Measurements from ENCODE around the gene MS4A10.

MS4A10 gene

GRCh38 chr11:60765355-60765754, 19.8 kb upstream of the MS4A10 start:
- Histone ChIP-seq H3K4me3 (ENCODE audit: low read length in 2 of 2) (no peak overlapping the region), H3K9ac (ENCODE audit: low read length in 2 of 2) (no peak overlapping the region), H3K27me3 (ENCODE audit: control insufficient read depth in 1 of 2, insufficient read depth in 2 of 2, low read length in 2 of 2) (peaks cover 16 to 20% of the 10 kb centered on the region in 2 donors), H3K36me3 (ENCODE audit: control insufficient read depth in 2 of 2, insufficient read depth in 2 of 2, low read length in 2 of 2) (no peaks in the 10 kb centered on the region), H3K27ac (ENCODE audit: low read length) (no peak overlapping the region), H3K9me3 (ENCODE audit: control insufficient read depth in 2 of 2, low read length in 2 of 2) (no peaks in the 10 kb centered on the region), H3K4me1 (ENCODE audit: control insufficient read depth, insufficient read depth, low read length) (no peaks in the 10 kb centered on the region)

DNA sequence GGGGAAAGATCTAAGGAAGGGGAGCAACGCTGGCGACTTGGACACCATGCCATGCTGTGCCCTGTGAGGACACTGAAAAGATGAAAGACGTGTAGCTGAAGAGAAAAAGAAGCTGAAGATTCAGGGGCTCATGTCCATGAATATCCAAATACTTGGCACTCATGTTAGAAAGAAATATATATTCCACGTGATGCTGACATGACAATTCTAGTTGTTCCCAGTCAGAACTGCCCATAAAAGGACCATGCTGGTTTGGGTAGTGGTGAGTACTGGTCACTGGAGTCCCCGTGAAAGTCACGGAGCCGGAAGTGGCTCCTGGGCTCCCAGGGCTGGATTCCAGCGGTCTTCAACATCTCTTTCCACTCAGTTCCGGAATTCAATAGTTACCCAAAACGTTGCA, 18.6 kb upstream of the MS4A10 start:
- Histone ChIP-seq H3K4me3 (ENCODE audit: low read length in 2 of 2) (no peak overlapping the region), H3K4me1 (ENCODE audit: control insufficient read depth, insufficient read depth, low read length) (no peaks in the 10 kb centered on the region), H3K27me3 (ENCODE audit: control insufficient read depth in 1 of 2, insufficient read depth in 2 of 2, low read length in 2 of 2) (peaks cover 16 to 21% of the 10 kb centered on the region in 2 donors), H3K36me3 (ENCODE audit: control insufficient read depth in 2 of 2, insufficient read depth in 2 of 2, low read length in 2 of 2) (no peaks in the 10 kb centered on the region), H3K9me3 (ENCODE audit: control insufficient read depth in 2 of 2, low read length in 2 of 2) (no peaks in the 10 kb centered on the region), H3K27ac (ENCODE audit: low read length) (no peak overlapping the region), H3K9ac (ENCODE audit: low read length in 2 of 2) (no peak overlapping the region)

- Histone ChIP-seq H3K4me1 (ENCODE audit: control insufficient read depth, insufficient read depth, low read length) (no peaks in the 10 kb centered on the region), H3K9me3 (ENCODE audit: control insufficient read depth in 2 of 2, low read length in 2 of 2) (no peaks in the 10 kb centered on the region), H3K9ac (ENCODE audit: low read length in 2 of 2) (no peak overlapping the region), H3K4me3 (ENCODE audit: low read length in 2 of 2) (no peak overlapping the region), H3K27me3 (ENCODE audit: control insufficient read depth in 1 of 2, insufficient read depth in 2 of 2, low read length in 2 of 2) (peaks cover 16 to 21% of the 10 kb centered on the region in 2 donors), H3K36me3 (ENCODE audit: control insufficient read depth in 2 of 2, insufficient read depth in 2 of 2, low read length in 2 of 2) (no peaks in the 10 kb centered on the region), H3K27ac (ENCODE audit: low read length) (no peak overlapping the region)
Measured at GRCh38 chr11:60767388-60767811, 17.7 kb upstream of the MS4A10 start.

DNA sequence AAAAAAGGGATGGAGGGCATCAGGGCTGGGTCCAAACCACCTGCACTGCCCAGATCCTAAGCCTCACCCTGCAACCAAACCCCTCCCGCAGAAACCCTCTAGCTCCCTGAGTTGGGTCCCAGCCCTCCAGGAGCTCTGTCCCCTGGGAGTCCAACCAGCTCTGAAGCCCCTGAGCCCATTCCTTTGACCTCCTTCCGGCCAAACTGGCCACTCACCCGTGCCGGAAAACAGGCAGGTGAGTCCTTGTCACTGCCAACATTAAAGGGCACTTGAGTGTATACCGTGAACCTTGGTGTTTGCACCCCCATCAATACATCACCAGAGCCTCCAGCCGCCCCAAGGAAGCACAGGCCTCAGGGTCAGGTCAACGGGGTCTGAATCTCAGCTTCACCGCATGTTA, 16.9 kb upstream of the MS4A10 start:
- H3K36me3 ChIP-seq (ENCODE audit: control insufficient read depth in 2 of 2, insufficient read depth in 2 of 2, low read length in 2 of 2) = no peaks in the 10 kb centered on the region
- H3K9me3 ChIP-seq (ENCODE audit: control insufficient read depth in 2 of 2, low read length in 2 of 2) = no peaks in the 10 kb centered on the region
- H3K27me3 ChIP-seq (ENCODE audit: control insufficient read depth in 1 of 2, insufficient read depth in 2 of 2, low read length in 2 of 2) = peaks cover 13 to 21% of the 10 kb centered on the region in 2 donors
- no peaks in the 10 kb centered on the region for H3K4me1 ChIP-seq (ENCODE audit: control insufficient read depth, insufficient read depth, low read length)
- no peak overlapping the region for H3K9ac ChIP-seq (ENCODE audit: low read length in 2 of 2)
- no peak overlapping the region for H3K4me3 ChIP-seq (ENCODE audit: low read length in 2 of 2)
- H3K27ac ChIP-seq (ENCODE audit: low read length) = no peak overlapping the region

- H3K9me3 ChIP-seq (ENCODE audit: control insufficient read depth in 2 of 2, low read length in 2 of 2) = no peaks in the 10 kb centered on the region
- H3K9ac ChIP-seq (ENCODE audit: low read length in 2 of 2) = no peak overlapping the region
- H3K4me1 ChIP-seq (ENCODE audit: control insufficient read depth, insufficient read depth, low read length) = no peaks in the 10 kb centered on the region
- peaks cover 11 to 14% of the 10 kb centered on the region in 2 donors for H3K27me3 ChIP-seq (ENCODE audit: control insufficient read depth in 1 of 2, insufficient read depth in 2 of 2, low read length in 2 of 2)
- no peak overlapping the region for H3K27ac ChIP-seq (ENCODE audit: low read length)
- no peak overlapping the region for H3K4me3 ChIP-seq (ENCODE audit: low read length in 2 of 2)
- H3K36me3 ChIP-seq (ENCODE audit: control insufficient read depth in 2 of 2, insufficient read depth in 2 of 2, low read length in 2 of 2) = no peaks in the 10 kb centered on the region
Measured at GRCh38 chr11:60769273-60769672, 15.9 kb upstream of the MS4A10 start.

- Histone ChIP-seq H3K27ac (ENCODE audit: low read length) (no peak overlapping the region), H3K4me3 (ENCODE audit: low read length in 2 of 2) (no peak overlapping the region), H3K4me1 (ENCODE audit: control insufficient read depth, insufficient read depth, low read length) (no peaks in the 10 kb centered on the region), H3K27me3 (ENCODE audit: control insufficient read depth in 1 of 2, insufficient read depth in 2 of 2, low read length in 2 of 2) (peaks cover 11 to 14% of the 10 kb centered on the region in 2 donors), H3K9me3 (ENCODE audit: control insufficient read depth in 2 of 2, low read length in 2 of 2) (no peaks in the 10 kb centered on the region), H3K36me3 (ENCODE audit: control insufficient read depth in 2 of 2, insufficient read depth in 2 of 2, low read length in 2 of 2) (no peaks in the 10 kb centered on the region), H3K9ac (ENCODE audit: low read length in 2 of 2) (no peak overlapping the region)
Measured at GRCh38 chr11:60769811-60770210, 15.3 kb upstream of the MS4A10 start.

- H3K9ac ChIP-seq (ENCODE audit: low read length in 2 of 2) = no peak overlapping the region
- no peaks in the 10 kb centered on the region for H3K9me3 ChIP-seq (ENCODE audit: control insufficient read depth in 2 of 2, low read length in 2 of 2)
- no peaks in the 10 kb centered on the region for H3K36me3 ChIP-seq (ENCODE audit: control insufficient read depth in 2 of 2, insufficient read depth in 2 of 2, low read length in 2 of 2)
- no peak overlapping the region for H3K27ac ChIP-seq (ENCODE audit: low read length)
- H3K4me3 ChIP-seq (ENCODE audit: low read length in 2 of 2) = no peak overlapping the region
- peaks cover 7 to 13% of the 10 kb centered on the region in 2 donors for H3K27me3 ChIP-seq (ENCODE audit: control insufficient read depth in 1 of 2, insufficient read depth in 2 of 2, low read length in 2 of 2)
- peaks cover 8% of the 10 kb centered on the region for H3K4me1 ChIP-seq (ENCODE audit: control insufficient read depth, insufficient read depth, low read length)
Measured at GRCh38 chr11:60771146-60771545, 14.0 kb upstream of the MS4A10 start.

DNA sequence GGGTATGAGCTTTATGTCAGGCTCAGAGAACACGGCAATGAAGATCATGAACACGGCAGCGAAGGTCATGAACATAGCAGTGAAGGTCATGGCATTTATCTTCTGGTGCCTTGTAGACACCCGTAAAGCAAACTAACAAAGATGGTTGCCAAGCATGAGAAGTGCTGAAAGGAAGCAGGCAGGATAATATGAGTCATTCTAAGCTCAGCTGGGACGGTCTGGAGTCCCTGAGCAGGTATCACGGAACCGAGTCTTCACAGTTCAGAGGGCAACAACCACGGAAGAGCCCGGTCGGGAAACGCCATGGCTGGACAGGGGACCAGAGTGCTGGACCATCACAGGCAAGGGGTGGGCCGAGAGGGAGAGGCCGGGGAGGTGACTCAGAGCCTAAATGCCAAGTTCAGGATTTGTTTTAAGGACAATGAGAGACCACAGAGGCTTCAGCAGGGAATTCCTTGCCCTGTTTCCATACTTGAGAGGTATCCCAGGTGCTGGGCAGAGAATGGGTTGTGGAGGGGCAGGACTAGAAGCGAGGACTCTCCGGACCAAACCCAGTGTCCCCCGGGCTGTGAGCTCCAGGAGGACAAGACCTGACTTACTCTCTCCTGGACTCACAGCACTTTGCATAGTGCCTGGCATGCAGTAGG, 13.1 kb upstream of the MS4A10 start:
- H3K4me3 ChIP-seq (ENCODE audit: low read length in 2 of 2) = no peak overlapping the region
- peaks cover 4 to 6% of the 10 kb centered on the region in 2 donors for H3K27me3 ChIP-seq (ENCODE audit: control insufficient read depth in 1 of 2, insufficient read depth in 2 of 2, low read length in 2 of 2)
- H3K9me3 ChIP-seq (ENCODE audit: control insufficient read depth in 2 of 2, low read length in 2 of 2) = no peaks in the 10 kb centered on the region
- no peaks in the 10 kb centered on the region for H3K36me3 ChIP-seq (ENCODE audit: control insufficient read depth in 2 of 2, insufficient read depth in 2 of 2, low read length in 2 of 2)
- H3K9ac ChIP-seq (ENCODE audit: low read length in 2 of 2) = no peak overlapping the region
- H3K4me1 ChIP-seq (ENCODE audit: control insufficient read depth, insufficient read depth, low read length) = peaks cover 8% of the 10 kb centered on the region
- no peak overlapping the region for H3K27ac ChIP-seq (ENCODE audit: low read length)

GRCh38 chr11:60772666-60773065, 12.5 kb upstream of the MS4A10 start:
- Histone ChIP-seq H3K4me1 (ENCODE audit: control insufficient read depth, insufficient read depth, low read length) (peaks cover 8% of the 10 kb centered on the region), H3K9ac (ENCODE audit: low read length in 2 of 2) (no peak overlapping the region), H3K36me3 (ENCODE audit: control insufficient read depth in 2 of 2, insufficient read depth in 2 of 2, low read length in 2 of 2) (no peaks in the 10 kb centered on the region), H3K9me3 (ENCODE audit: control insufficient read depth in 2 of 2, low read length in 2 of 2) (no peaks in the 10 kb centered on the region), H3K4me3 (ENCODE audit: low read length in 2 of 2) (no peak overlapping the region), H3K27me3 (ENCODE audit: control insufficient read depth in 1 of 2, insufficient read depth in 2 of 2, low read length in 2 of 2) (peaks cover 0 to 6% of the 10 kb centered on the region in 2 donors), H3K27ac (ENCODE audit: low read length) (no peak overlapping the region)

- Histone ChIP-seq H3K36me3 (ENCODE audit: control insufficient read depth in 2 of 2, insufficient read depth in 2 of 2, low read length in 2 of 2) (no peaks in the 10 kb centered on the region), H3K9me3 (ENCODE audit: control insufficient read depth in 2 of 2, low read length in 2 of 2) (no peaks in the 10 kb centered on the region), H3K27me3 (ENCODE audit: control insufficient read depth in 1 of 2, insufficient read depth in 2 of 2, low read length in 2 of 2) (peaks cover 0 to 4% of the 10 kb centered on the region in 2 donors), H3K4me1 (ENCODE audit: control insufficient read depth, insufficient read depth, low read length) (peaks cover 8% of the 10 kb centered on the region), H3K4me3 (ENCODE audit: low read length in 2 of 2) (no peak overlapping the region), H3K9ac (ENCODE audit: low read length in 2 of 2) (no peak overlapping the region), H3K27ac (ENCODE audit: low read length) (no peak overlapping the region)
Measured at GRCh38 chr11:60774726-60775125, 10.4 kb upstream of the MS4A10 start.

- H3K27ac ChIP-seq (ENCODE audit: low read length) = no peak overlapping the region
Measured at GRCh38 chr11:60775420-60775961, 9.6 kb upstream of the MS4A10 start.

More at GRCh38 chr11:60775420-60775961, 9.6 kb upstream of the MS4A10 start:
- Histone ChIP-seq H3K9me3 (ENCODE audit: control insufficient read depth in 2 of 2, low read length in 2 of 2) (no peaks in the 10 kb centered on the region), H3K36me3 (ENCODE audit: control insufficient read depth in 2 of 2, insufficient read depth in 2 of 2, low read length in 2 of 2) (no peaks in the 10 kb centered on the region), H3K27me3 (ENCODE audit: control insufficient read depth in 1 of 2, insufficient read depth in 2 of 2, low read length in 2 of 2) (peaks cover 0 to 2% of the 10 kb centered on the region in 2 donors), H3K4me3 (ENCODE audit: low read length in 2 of 2) (no peak overlapping the region), H3K9ac (ENCODE audit: low read length in 2 of 2) (no peak overlapping the region), H3K4me1 (ENCODE audit: control insufficient read depth, insufficient read depth, low read length) (peaks cover 8% of the 10 kb centered on the region)

Data from stomach smooth muscle (tissue), 2 donors.